ENCODE results near the gene OLFM4.

OLFM4 gene

DNA sequence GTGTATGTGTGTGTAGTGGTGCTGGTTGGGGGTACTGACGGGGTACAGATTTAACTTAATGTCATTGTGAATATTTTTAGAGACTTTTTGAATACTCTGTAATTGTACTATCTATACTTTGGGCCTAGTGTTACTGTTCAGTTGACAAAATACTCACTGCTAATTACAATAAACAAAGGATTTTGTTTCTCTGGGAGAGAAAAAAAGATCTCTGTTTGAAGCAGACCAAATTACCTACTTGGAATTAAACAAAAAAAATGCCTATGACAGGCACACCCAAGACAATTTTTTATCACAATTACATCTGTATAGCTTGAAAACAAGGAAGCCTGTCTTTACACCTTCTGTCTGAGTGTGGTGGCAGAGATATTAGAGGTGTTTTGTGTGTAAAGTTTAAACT, 45.1 kb downstream of the OLFM4 start:
- 83% methylated on average over 1 of the region's 1 CpG for WGBS
- Histone ChIP-seq H3K4me3 (ENCODE audit: low read length) (no peak overlapping the region), H3K27ac (ENCODE audit: low read depth, low read length) (no peak overlapping the region), H3K36me3 (ENCODE audit: insufficient read depth, low read length) (no peaks in the 10 kb centered on the region), H3K4me1 (ENCODE audit: insufficient read depth, low read length) (peaks cover 13% of the 10 kb centered on the region), H3K27me3 (ENCODE audit: insufficient read depth, low read length) (no peaks in the 10 kb centered on the region), H3K9ac (ENCODE audit: low read depth, low read length) (no peak overlapping the region), H3K9me3 (ENCODE audit: insufficient read depth, low read depth, low read length) (0 out of 2 replicates have a peak, but pooled peaks cover 3% of the 10 kb centered on the region)

GRCh38 chr13:53074114-53074513, 45.5 kb downstream of the OLFM4 start:
- 82% methylated on average over 5 of the region's 5 CpGs for WGBS
- Histone ChIP-seq H3K27me3 (ENCODE audit: insufficient read depth, low read length) (no peaks in the 10 kb centered on the region), H3K36me3 (ENCODE audit: insufficient read depth, low read length) (no peaks in the 10 kb centered on the region), H3K27ac (ENCODE audit: low read depth, low read length) (no peak overlapping the region), H3K9ac (ENCODE audit: low read depth, low read length) (no peak overlapping the region), H3K4me3 (ENCODE audit: low read length) (no peak overlapping the region), H3K4me1 (ENCODE audit: insufficient read depth, low read length) (peaks cover 12% of the 10 kb centered on the region), H3K9me3 (ENCODE audit: insufficient read depth, low read depth, low read length) (0 out of 2 replicates have a peak, but pooled peaks cover 3% of the 10 kb centered on the region)

GRCh38 chr13:53075356-53076041, 46.9 kb downstream of the OLFM4 start:
- 64% methylated on average over 6 of the region's 6 CpGs for WGBS
- Histone ChIP-seq H3K27ac (ENCODE audit: low read depth, low read length) (no peak overlapping the region; the same call in 1 of the 2 replicates), H3K27me3 (ENCODE audit: insufficient read depth, low read length) (no peaks in the 10 kb centered on the region)

DNA sequence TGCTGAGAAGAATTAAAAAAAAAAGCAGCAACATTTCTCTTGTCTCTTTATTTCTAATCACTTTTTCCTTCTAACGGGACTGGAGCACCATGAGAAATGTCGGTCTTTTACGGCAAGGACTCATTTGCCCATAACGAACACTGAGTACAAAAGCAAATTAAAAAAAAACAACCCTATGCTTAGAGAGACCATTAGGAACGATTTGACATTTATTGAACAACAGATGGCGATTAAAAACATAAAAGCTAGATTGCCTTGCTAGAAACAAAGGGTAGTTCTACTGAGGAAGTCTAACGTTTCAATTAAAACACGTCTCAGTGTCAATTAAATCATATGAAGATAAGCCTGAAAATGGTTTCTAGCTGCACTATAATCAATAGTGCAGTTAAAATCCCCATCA, 51.1 kb downstream of the OLFM4 start:
- H3K4me1 ChIP-seq (ENCODE audit: insufficient read depth, low read length), result peaks cover 12% of the 10 kb centered on the region
- no peaks in the 10 kb centered on the region for H3K27me3 ChIP-seq (ENCODE audit: insufficient read depth, low read length)
- no peak overlapping the region for H3K9ac ChIP-seq (ENCODE audit: low read depth, low read length)
- WGBS, result 90% methylated on average over 7 of the region's 8 CpGs
- H3K27ac ChIP-seq (ENCODE audit: low read depth, low read length), result no peak overlapping the region
- H3K9me3 ChIP-seq (ENCODE audit: insufficient read depth, low read depth, low read length), result peaks cover 6% of the 10 kb centered on the region; the same call in 1 of the 2 replicates
- no peak overlapping the region for H3K4me3 ChIP-seq (ENCODE audit: low read length)
- H3K36me3 ChIP-seq (ENCODE audit: insufficient read depth, low read length), result no peaks in the 10 kb centered on the region

More at GRCh38 chr13:53075356-53076041, 46.9 kb downstream of the OLFM4 start:
- Histone ChIP-seq H3K36me3 (ENCODE audit: insufficient read depth, low read length) (no peaks in the 10 kb centered on the region), H3K4me1 (ENCODE audit: insufficient read depth, low read length) (peaks cover 12% of the 10 kb centered on the region), H3K9me3 (ENCODE audit: insufficient read depth, low read depth, low read length) (0 out of 2 replicates have a peak, but pooled peaks cover 3% of the 10 kb centered on the region), H3K9ac (ENCODE audit: low read depth, low read length) (no peak overlapping the region), H3K4me3 (ENCODE audit: low read length) (no peak overlapping the region)

DNA sequence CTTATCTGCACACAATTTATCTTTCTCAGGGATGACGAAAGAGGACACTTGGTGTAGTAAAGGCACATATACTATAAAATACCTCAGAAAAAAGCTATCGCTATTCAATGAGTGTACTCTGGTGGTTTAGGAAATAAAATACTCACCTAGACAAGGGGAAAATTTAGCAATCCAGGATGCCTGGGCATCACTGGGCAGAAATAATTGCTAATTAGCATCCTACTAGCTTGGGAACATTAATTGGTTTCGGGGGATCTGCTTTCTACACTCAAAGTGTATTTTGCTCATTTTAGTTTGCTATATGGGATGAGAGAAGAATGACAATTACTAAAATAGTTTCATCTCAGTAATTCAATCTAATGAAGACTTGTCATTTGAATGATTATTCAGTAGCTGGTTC, 60.3 kb downstream of the OLFM4 start:
- Histone ChIP-seq H3K27me3 (ENCODE audit: insufficient read depth, low read length) (no peaks in the 10 kb centered on the region), H3K9ac (ENCODE audit: low read depth, low read length) (no peak overlapping the region), H3K36me3 (ENCODE audit: insufficient read depth, low read length) (no peaks in the 10 kb centered on the region), H3K9me3 (ENCODE audit: insufficient read depth, low read depth, low read length) (peaks cover 3% of the 10 kb centered on the region; the same call in 1 of the 2 replicates), H3K4me1 (ENCODE audit: insufficient read depth, low read length) (no peaks in the 10 kb centered on the region), H3K4me3 (ENCODE audit: low read length) (no peak overlapping the region), H3K27ac (ENCODE audit: low read depth, low read length) (no peak overlapping the region)
- 93% methylated on average over 2 of the region's 3 CpGs for WGBS

- no peaks in the 10 kb centered on the region for H3K4me1 ChIP-seq (ENCODE audit: insufficient read depth, low read length)
- no peak overlapping the region for H3K9ac ChIP-seq (ENCODE audit: low read depth, low read length)
- H3K9me3 ChIP-seq (ENCODE audit: insufficient read depth, low read depth, low read length), result no peaks in the 10 kb centered on the region
- no peaks in the 10 kb centered on the region for H3K27me3 ChIP-seq (ENCODE audit: insufficient read depth, low read length)
- no peaks in the 10 kb centered on the region for H3K36me3 ChIP-seq (ENCODE audit: insufficient read depth, low read length)
- no peak overlapping the region for H3K27ac ChIP-seq (ENCODE audit: low read depth, low read length)
- WGBS, result 92% methylated on average over 1 of the region's 1 CpG
- H3K4me3 ChIP-seq (ENCODE audit: low read length), result no peak overlapping the region
These were observed 61.3 kb downstream of the OLFM4 start for GRCh38 chr13:53089951-53090350.

GRCh38 chr13:53090461-53090860, 61.8 kb downstream of the OLFM4 start:
- Histone ChIP-seq H3K4me3 (ENCODE audit: low read length) (no peak overlapping the region), H3K27ac (ENCODE audit: low read depth, low read length) (no peak overlapping the region), H3K9ac (ENCODE audit: low read depth, low read length) (no peak overlapping the region), H3K4me1 (ENCODE audit: insufficient read depth, low read length) (no peaks in the 10 kb centered on the region), H3K27me3 (ENCODE audit: insufficient read depth, low read length) (no peaks in the 10 kb centered on the region), H3K36me3 (ENCODE audit: insufficient read depth, low read length) (no peaks in the 10 kb centered on the region), H3K9me3 (ENCODE audit: insufficient read depth, low read depth, low read length) (no peaks in the 10 kb centered on the region)
- WGBS, result 94% methylated on average over 3 of the region's 3 CpGs

GRCh38 chr13:53092931-53093330, 64.3 kb downstream of the OLFM4 start:
- H3K4me3 ChIP-seq (ENCODE audit: low read length), result no peak overlapping the region
- no peak overlapping the region for H3K27ac ChIP-seq (ENCODE audit: low read depth, low read length)
- H3K36me3 ChIP-seq (ENCODE audit: insufficient read depth, low read length), result no peaks in the 10 kb centered on the region
- WGBS, result 75% methylated on average over 1 of the region's 2 CpGs
- H3K9ac ChIP-seq (ENCODE audit: low read depth, low read length), result no peak overlapping the region
- no peaks in the 10 kb centered on the region for H3K4me1 ChIP-seq (ENCODE audit: insufficient read depth, low read length)
- no peaks in the 10 kb centered on the region for H3K9me3 ChIP-seq (ENCODE audit: insufficient read depth, low read depth, low read length)
- H3K27me3 ChIP-seq (ENCODE audit: insufficient read depth, low read length), result no peaks in the 10 kb centered on the region

GRCh38 chr13:53098455-53098854, 69.8 kb downstream of the OLFM4 start:
- no peaks in the 10 kb centered on the region for H3K4me1 ChIP-seq (ENCODE audit: insufficient read depth, low read length)
- no peak overlapping the region for H3K4me3 ChIP-seq (ENCODE audit: low read length)
- no peaks in the 10 kb centered on the region for H3K9me3 ChIP-seq (ENCODE audit: insufficient read depth, low read depth, low read length)
- no peak overlapping the region for H3K9ac ChIP-seq (ENCODE audit: low read depth, low read length)
- no peak overlapping the region for H3K27ac ChIP-seq (ENCODE audit: low read depth, low read length)
- no peaks in the 10 kb centered on the region for H3K36me3 ChIP-seq (ENCODE audit: insufficient read depth, low read length)
- H3K27me3 ChIP-seq (ENCODE audit: insufficient read depth, low read length), result no peaks in the 10 kb centered on the region

- 100% methylated on average over 1 of the region's 1 CpG for WGBS
- Histone ChIP-seq H3K27ac (ENCODE audit: low read depth, low read length) (no peak overlapping the region), H3K4me1 (ENCODE audit: insufficient read depth, low read length) (no peaks in the 10 kb centered on the region), H3K36me3 (ENCODE audit: insufficient read depth, low read length) (no peaks in the 10 kb centered on the region), H3K9me3 (ENCODE audit: insufficient read depth, low read depth, low read length) (no peaks in the 10 kb centered on the region), H3K9ac (ENCODE audit: low read depth, low read length) (no peak overlapping the region), H3K4me3 (ENCODE audit: low read length) (no peak overlapping the region), H3K27me3 (ENCODE audit: insufficient read depth, low read length) (no peaks in the 10 kb centered on the region)
These were observed 71.9 kb downstream of the OLFM4 start for GRCh38 chr13:53100394-53101063.
